Liver (tissue), 9 donors: ENCODE data around the gene DDX25. TPM values are rescaled to one million over a fixed set of nuclear protein-coding genes. Genes with fewer than 3 reads are reported as not detected.
A peak's percentile ranks its signal among the peaks of the same experiment; 100 is the strongest.

Experiments used
- DNase-seq: peaks from one replicate; pipeline ENCODE4 v3.0.0-alpha.2; 2017; ENCODE audit warnings: low spot score
- H3K27ac ChIP-seq, 2 donors: one replicate each; pipeline ENCODE4 v1.7.0; 2013; ENCODE audit warnings: inconsistent platforms in 2 of 2, low read length in 2 of 2, control low read depth in 1 of 2, low read depth in 1 of 2, mild to moderate bottlenecking in 1 of 2
- H3K27me3 ChIP-seq, 4 donors: one replicate each; pipeline versions ENCODE4 v1.6.1 to v1.7.0; 2013; ENCODE audit warnings: low read length in 3 of 4, inconsistent platforms in 1 of 4, mild to moderate bottlenecking in 1 of 4, moderate library complexity in 1 of 4; ENCODE audit not compliant: control insufficient read depth in 4 of 4, insufficient read depth in 4 of 4
- H3K36me3 ChIP-seq, 4 donors: one replicate each; pipeline versions ENCODE4 v1.6.1 to v1.7.0; 2013; ENCODE audit warnings: low read length in 3 of 4, mild to moderate bottlenecking in 3 of 4, low read depth in 1 of 4, moderate library complexity in 1 of 4; ENCODE audit not compliant: control insufficient read depth in 4 of 4, insufficient read depth in 3 of 4
- H3K4me1 ChIP-seq, 4 donors: one replicate each; pipeline versions ENCODE4 v1.6.1 to v1.7.0; 2013; ENCODE audit warnings: low read length in 3 of 4, mild to moderate bottlenecking in 3 of 4, moderate library complexity in 1 of 4; ENCODE audit not compliant: control insufficient read depth in 4 of 4, insufficient read depth in 4 of 4
- H3K4me3 ChIP-seq, 3 donors: one replicate each; pipeline versions ENCODE4 v1.6.1 to v1.7.0; 2013; ENCODE audit warnings: low read length in 3 of 3, control low read depth in 1 of 3, low read depth in 1 of 3, mild to moderate bottlenecking in 1 of 3
- H3K9ac ChIP-seq, 2 donors: one replicate each; pipeline ENCODE4 v1.7.0; 2013; ENCODE audit warnings: low read length in 2 of 2, mild to moderate bottlenecking in 2 of 2, moderate library complexity in 2 of 2, control low read depth in 1 of 2, low read depth in 1 of 2
- H3K9me3 ChIP-seq, 4 donors: one replicate each; pipeline versions ENCODE4 v1.6.1 to v1.7.0; 2013; ENCODE audit warnings: low read length in 3 of 4; ENCODE audit not compliant: control insufficient read depth in 4 of 4
- ATF3 ChIP-seq: IDR thresholded peaks from 2 replicates; pipeline ENCODE4 v1.6.1; 2016; ENCODE audit warnings: antibody characterized with exemption
- CTCF ChIP-seq: fragments of 150-350 bp; IDR thresholded peaks from 2 replicates; pipeline ENCODE4 v1.5.1; 2017; ENCODE audit warnings: improper control_type of control experiment, low read depth, low read length; ENCODE audit not compliant: missing input control
- EGR1 ChIP-seq, 2 donors: IDR thresholded peaks; 2 replicates each; pipeline ENCODE4 v1.6.1; 2016 to 2018; ENCODE audit warnings: antibody characterized with exemption in 2 of 2, low read depth in 2 of 2
- FOXA1 ChIP-seq: IDR thresholded peaks from 2 replicates; pipeline ENCODE4 v1.6.1; 2016; ENCODE audit warnings: antibody characterized with exemption
- FOXA2 ChIP-seq: IDR thresholded peaks from 2 replicates; pipeline ENCODE4 v1.6.1; 2016; ENCODE audit warnings: antibody characterized with exemption
- GABPA ChIP-seq, 2 donors: IDR thresholded peaks in 1 of 2; conservative IDR thresholded peaks in 1 of 2; 2 replicates each; pipeline ENCODE4 v1.6.1; 2016; ENCODE audit warnings: antibody characterized with exemption in 2 of 2, mild to moderate bottlenecking in 1 of 2, moderate library complexity in 1 of 2
- HNF4A ChIP-seq, 2 donors: conservative IDR thresholded peaks; 2 replicates each; pipeline ENCODE4 v1.6.1; 2016; ENCODE audit warnings: antibody characterized with exemption in 2 of 2, mild to moderate bottlenecking in 2 of 2
- HNF4G ChIP-seq: IDR thresholded peaks from 2 replicates; pipeline ENCODE4 v1.6.1; 2016; ENCODE audit warnings: antibody characterized with exemption
- JUND ChIP-seq, 2 donors: IDR thresholded peaks; 2 replicates each; pipeline ENCODE4 v1.6.1; 2016; ENCODE audit warnings: antibody characterized with exemption in 2 of 2
- MAX ChIP-seq: IDR thresholded peaks from 2 replicates; pipeline ENCODE4 v1.6.1; 2016; ENCODE audit warnings: antibody characterized with exemption
- NR2F2 ChIP-seq: IDR thresholded peaks from 2 replicates; pipeline ENCODE4 v1.6.1; 2016; ENCODE audit warnings: antibody characterized with exemption
- RAD21 ChIP-seq, 2 donors: IDR thresholded peaks; 2 replicates each; pipeline ENCODE4 v1.6.1; 2016; ENCODE audit warnings: antibody characterized with exemption in 2 of 2, mild to moderate bottlenecking in 2 of 2
- REST ChIP-seq: IDR thresholded peaks from 2 replicates; pipeline ENCODE4 v1.6.1; 2016; ENCODE audit warnings: antibody characterized with exemption, mild to moderate bottlenecking
- RXRA ChIP-seq, 2 donors: IDR thresholded peaks; 2 replicates each; pipeline ENCODE4 v1.6.1; 2017 to 2018; ENCODE audit warnings: antibody characterized with exemption in 2 of 2, mild to moderate bottlenecking in 1 of 2
- SP1 ChIP-seq: IDR thresholded peaks from 2 replicates; pipeline ENCODE4 v1.6.1; 2018; ENCODE audit warnings: antibody characterized with exemption, mild to moderate bottlenecking
- TAF1 ChIP-seq: conservative IDR thresholded peaks from 2 replicates; pipeline ENCODE4 v1.6.1; 2016; ENCODE audit warnings: antibody characterized with exemption, mild to moderate bottlenecking
- YY1 ChIP-seq: IDR thresholded peaks from 2 replicates; pipeline ENCODE4 v1.6.1; 2016; ENCODE audit warnings: antibody characterized with exemption, mild to moderate bottlenecking
- ZBTB33 ChIP-seq: IDR thresholded peaks from 2 replicates; pipeline ENCODE4 v1.6.1; 2016; ENCODE audit warnings: antibody characterized with exemption
- WGBS: extraction: QIAGEN DNeasy Blood & Tissue Kit; methylation state at CpG from one replicate; pipeline ENCODE4 v1.1.7; 2013; 5-methylcytosine and 5-hydroxymethylcytosine counted together
- polyA plus RNA-seq, 2 donors: library from polyadenylated mRNA; stranded (reverse) in 1 of 2; unstranded in 1 of 2; fragments of 200-250 nt in 1 of 2; fragments of >200 nt in 1 of 2; fragmentation: Nextera tagmentation in 1 of 2; extraction: Ambion mirVana in 1 of 2; gene quantifications; one replicate each; pipeline versions ENCODE4 v1.2.1 to v1.2.3, GENCODE V29; 2013 to 2015
- total RNA-seq, 2 donors: library from RNA; depleted of rRNA; stranded (reverse); fragments of >200 nt; gene quantifications; one replicate each; pipeline ENCODE4 v1.2.3, GENCODE V29; 2014
- donor health status: healthy.
- donor health status: healthy.
- donor health status: healthy.
- donor health status: healthy.
- donor health status: healthy.

DDX25 gene
- total and polyA plus RNA-seq, 4 donors: 0.07 to 0.79 (median 0.31) TPM

GRCh38 chr11:125925804-125926203 lies 21.5 kb downstream of the DDX25 start:
- DNase-seq: no peak
- Histone ChIP-seq H3K9me3 (no peaks in the 10 kb centered on the region), H3K27me3 (no peaks in the 10 kb centered on the region), H3K36me3 (no peaks in the 10 kb centered on the region), H3K4me1 (peaks cover 3 to 15% (median 7%) of the 10 kb centered on the region in 4 donors), H3K9ac (no peak overlapping the region), H3K4me3 (no peak overlapping the region), H3K27ac (peak overlapping the region in 1 of 2 donors; percentile 15)
- 72% methylated on average over 3 of the region's 3 CpGs for WGBS
- TF ChIP-seq FOXA1 (no peak), MAX (no peak), HNF4A (conservative IDR thresholded peaks at IDR 0.05) (no peak), JUND (IDR thresholded peaks at IDR 0.05) (no peak), GABPA (IDR thresholded peaks at IDR 0.05 in 1 of 2, conservative IDR thresholded peaks at IDR 0.05 in 1 of 2) (no peak), SP1 (no peak), HNF4G (no peak), EGR1 (IDR thresholded peaks at IDR 0.05; ENCODE audit: low read depth in 2 of 2) (no peak), FOXA2 (no peak), ATF3 (no peak), YY1 (no peak), CTCF (no peak), REST (no peak), TAF1 (no peak)

GRCh38 chr11:125926682-125927081 lies 22.4 kb downstream of the DDX25 start:
- Histone ChIP-seq H3K4me3 (no peak overlapping the region), H3K9ac (no peak overlapping the region), H3K36me3 (no peaks in the 10 kb centered on the region), H3K27ac (no peak overlapping the region), H3K4me1 (peaks cover 3 to 15% (median 7%) of the 10 kb centered on the region in 4 donors), H3K9me3 (no peaks in the 10 kb centered on the region), H3K27me3 (no peaks in the 10 kb centered on the region)
- TF ChIP-seq MAX (no peak), ATF3 (no peak), NR2F2 (no peak), REST (no peak), RAD21 (IDR thresholded peaks at IDR 0.05) (no peak), FOXA2 (no peak), RXRA (IDR thresholded peaks at IDR 0.05) (no peak), ZBTB33 (no peak), GABPA (IDR thresholded peaks at IDR 0.05 in 1 of 2, conservative IDR thresholded peaks at IDR 0.05 in 1 of 2) (no peak), SP1 (no peak), EGR1 (IDR thresholded peaks at IDR 0.05; ENCODE audit: low read depth in 2 of 2) (no peak)
- no peak for DNase-seq
- 93% methylated on average over 12 of the region's 12 CpGs for WGBS
